Stimulated activated CD4-positive, alpha-beta T cell treated with anti-CD3 and anti-CD28 coated beads, Interleukin-1b, Interleukin-23, amount 100 ng/mL, for 48 hours (primary cell): ENCODE data around the gene ADAT3.
A peak's percentile ranks its signal among the peaks of the same experiment; 100 is the strongest.

Experiments used
- DNase-seq: peaks from one replicate; pipeline ENCODE4 v3.0.0-alpha.2; 2020

Gene ADAT3

DNA sequence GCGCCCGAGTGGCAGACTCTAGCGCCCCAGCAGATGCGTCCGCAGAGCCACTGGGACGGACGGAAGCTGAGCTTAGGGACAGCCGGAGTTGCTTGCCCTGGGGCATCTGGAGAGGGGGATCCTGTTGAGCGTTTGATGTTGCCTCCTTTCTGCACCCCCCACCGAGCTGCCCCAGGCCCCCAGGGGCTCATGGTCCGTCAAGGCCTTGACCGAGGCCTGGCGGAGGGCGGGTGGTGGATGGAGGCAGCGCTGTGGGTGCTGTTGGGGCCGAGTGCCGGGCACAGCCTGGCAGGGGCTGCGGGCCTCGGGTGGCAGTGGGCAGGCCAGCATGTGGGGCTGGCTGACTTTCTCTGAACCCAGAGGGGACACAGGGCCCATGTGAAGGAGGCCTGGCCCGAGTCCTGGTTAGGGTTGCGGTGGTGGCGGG, 38.5 kb downstream of the ADAT3 start:
- no peak for DNase-seq

DNA sequence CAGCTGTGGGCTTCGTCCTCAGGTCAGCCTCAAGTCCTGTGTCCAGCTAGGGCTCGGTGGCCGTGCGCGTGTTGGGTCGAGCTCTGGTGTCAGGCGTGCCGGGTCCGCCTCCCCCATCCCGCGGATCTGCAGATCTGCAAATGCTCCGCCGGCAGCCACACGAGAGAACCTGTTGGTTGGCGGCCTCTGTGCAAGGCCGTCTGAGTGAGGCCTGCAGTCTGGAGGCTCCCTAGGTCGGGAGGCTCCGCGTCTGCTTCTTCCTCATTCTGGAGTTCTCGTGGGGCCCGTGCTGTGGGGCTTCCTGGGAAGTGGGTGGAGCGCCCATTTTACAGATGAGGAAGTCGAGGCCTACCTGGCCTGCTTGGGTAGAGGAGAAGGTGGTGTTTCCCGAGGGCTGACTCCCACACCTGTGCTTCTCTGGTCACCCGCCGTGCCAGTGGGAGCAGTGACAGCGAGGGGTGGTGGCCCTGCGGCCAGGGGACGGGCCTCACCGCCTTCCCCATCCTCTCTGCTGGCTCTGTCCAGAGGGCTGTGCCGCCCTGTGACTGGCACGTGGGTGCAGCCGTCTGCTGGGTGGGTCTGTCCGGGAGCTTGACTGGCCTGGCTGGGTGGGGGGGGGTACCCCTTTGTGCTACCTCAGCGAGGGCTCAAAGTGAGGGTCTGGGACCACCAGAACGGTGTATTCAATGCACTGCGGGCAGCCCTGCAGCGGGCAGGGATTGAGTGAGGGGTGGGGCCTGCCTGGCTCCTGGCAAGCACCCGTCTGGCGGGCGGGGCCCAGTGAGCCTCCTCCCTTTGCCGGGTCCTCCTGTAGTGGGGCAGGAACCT, 39.1 kb downstream of the ADAT3 start:
- no peak for DNase-seq

DNA sequence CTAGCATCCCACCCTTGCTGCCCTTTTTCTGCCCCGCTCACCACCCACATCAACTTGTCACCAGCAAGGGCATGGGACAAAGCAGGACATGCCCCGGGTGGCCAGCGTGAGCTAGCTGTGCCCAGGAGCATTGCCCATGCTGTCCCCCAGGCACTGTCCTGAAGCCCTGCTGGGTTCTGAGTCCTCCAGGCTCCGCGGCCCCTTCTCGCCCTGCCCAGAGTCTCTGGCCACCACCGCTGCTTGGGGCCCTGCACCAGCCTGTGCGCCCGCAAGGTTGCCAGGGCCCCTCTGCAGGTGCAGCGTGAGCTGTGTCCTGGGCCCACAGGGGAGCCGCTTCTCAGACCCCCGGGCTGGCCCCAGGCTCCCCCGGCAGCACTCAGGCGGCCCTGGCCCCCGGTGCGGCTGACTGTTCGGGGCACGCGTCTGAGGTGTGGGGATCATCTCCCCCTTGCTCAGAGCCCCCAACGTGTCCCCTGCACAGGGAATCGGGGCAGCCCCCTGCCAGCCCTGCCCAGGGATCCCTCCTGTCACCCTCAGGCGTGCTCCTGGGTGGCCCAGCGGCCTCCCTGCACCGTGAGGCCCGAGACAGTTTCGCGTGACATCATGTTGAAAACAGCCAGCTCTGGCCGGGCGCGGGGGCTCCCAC, 39.8 kb downstream of the ADAT3 start:
- DNase-seq: no peak

- DNase-seq: peak; percentile 29
Observed at GRCh38 chr19:1945899-1946298, 40.7 kb downstream of the ADAT3 start.

DNA sequence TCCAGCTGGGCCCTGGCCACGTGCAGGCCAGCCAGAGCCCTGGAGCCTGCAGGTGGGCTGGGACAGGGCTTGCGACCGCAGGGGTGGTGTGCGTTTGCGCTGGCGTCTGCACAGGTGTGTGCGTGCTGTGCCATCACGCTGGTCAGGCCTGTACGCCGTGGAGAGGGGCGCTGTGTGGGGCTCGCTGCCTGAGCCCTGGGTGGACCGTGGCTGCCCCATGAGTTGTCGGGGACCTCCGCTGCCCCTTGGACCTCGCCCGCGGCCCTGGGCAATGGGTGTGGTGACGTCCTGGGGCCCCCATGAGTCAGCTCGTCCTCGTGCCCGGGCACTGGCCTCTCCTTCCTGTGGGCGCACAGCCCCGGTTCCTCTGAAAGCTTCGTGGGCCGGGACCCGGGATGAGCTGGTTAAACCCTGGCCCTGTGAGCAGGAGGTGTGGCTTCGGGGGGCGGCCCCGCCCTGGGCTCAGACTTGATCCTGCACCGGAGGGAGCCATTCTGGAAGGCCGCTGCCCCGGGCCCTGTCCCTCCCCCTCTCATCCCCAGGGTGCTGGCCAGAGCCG, 42.5 kb downstream of the ADAT3 start:
- DNase-seq: no peak

- DNase-seq: no peak
Observed at GRCh38 chr19:1949304-1950101, 44.3 kb downstream of the ADAT3 start.

DNA sequence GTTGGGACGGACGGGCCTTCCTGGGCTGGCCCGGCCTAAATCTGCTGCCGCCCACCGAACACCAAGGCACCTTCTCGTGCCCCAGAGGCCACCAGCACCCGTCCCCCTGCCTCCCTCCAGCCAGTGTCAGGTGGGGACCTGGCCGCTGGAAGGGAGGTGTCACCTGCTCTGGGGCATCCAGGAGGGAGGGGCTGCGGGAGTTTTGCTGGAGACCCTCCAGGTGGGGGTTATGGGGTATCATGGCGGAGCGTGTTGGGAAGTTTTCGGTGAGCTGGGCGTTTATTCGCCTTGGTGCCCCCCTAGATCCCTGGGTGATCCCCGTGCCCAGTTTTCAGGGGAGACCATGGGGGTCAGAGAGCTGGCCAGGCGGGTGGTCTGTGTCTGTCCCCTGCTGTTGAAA, 45.4 kb downstream of the ADAT3 start:
- DNase-seq: no peak

GRCh38 chr19:1952635-1953034, 47.4 kb downstream of the ADAT3 start:
- DNase-seq: no peak

DNA sequence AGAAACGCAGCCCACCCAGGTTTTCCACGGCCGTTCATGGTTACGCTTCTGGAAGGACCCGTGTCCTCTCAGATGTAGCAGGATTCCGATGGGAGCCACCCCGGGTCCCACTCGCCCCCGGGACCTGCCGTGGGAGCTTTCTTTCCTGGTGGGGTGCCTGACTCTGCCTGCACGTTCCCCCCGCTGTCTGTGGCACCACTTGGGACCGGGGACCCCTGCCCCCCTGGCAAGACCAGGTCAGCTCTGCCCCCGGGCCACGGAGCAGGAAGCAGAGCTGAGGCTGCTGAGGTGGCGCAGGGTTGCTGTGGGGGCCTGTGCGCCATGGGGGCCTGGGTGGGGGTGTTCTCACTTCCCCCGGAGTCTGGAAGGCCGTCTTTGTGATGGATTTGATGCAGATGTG, 47.8 kb downstream of the ADAT3 start:
- DNase-seq: no peak

GRCh38 chr19:1953441-1954094, 48.4 kb downstream of the ADAT3 start:
- DNase-seq: no peak

GRCh38 chr19:1954532-1954933, 49.3 kb downstream of the ADAT3 start:
- no peak for DNase-seq

- DNase-seq: no peak
Observed at GRCh38 chr19:1955171-1956121, 50.2 kb downstream of the ADAT3 start.

DNA sequence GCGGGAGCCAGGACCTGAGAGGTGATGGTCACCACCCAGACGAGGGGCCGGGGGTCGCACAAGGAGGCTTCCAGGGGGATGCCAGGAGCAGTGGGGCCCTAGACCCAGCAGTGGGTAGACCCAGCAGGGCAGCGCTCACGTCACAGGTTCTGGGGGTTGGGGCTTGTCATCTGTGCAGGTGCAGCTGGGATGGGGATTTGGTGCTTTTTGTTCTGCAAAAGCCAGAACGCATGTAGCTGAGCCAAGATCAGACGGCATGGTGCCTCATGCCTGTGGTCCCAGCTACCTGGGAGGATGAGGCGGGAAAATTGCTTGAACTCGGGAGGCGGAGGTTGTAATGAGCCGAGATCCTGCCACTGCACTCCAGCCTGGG, 50.9 kb downstream of the ADAT3 start:
- DNase-seq: no peak

DNA sequence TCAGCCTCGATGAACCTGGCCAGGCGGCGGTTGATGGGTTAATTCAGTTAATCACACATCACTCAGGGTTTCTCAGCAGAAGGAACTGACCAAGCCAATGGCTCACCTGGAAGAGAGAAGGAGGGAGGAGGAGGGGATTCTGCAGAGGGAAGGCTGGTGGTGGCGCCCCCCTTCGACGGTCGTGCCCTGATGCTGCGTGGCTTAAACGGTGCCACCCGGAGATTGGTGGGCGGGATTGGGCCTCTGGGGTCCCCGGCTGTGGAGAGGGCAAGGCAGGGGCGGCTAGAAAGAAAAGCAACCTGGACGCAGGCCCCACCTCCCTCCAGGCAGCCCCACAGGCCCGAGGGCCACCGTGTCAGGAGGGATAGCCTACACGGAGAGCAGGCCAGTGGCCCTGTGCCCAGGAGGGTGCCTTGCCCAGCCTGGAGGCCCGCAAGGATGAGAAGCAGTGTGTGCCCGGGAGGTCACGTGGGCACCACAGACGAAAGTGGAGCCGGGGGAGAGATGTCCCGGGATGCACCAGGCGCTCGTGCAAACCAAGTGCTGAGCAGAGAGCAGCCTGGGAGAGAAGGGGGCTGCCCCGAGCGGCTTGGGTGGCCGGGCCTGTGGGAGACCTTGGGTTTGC, 51.8 kb downstream of the ADAT3 start:
- no peak for DNase-seq

- DNase-seq: no peak
Observed at GRCh38 chr19:1957562-1958248, 52.5 kb downstream of the ADAT3 start.

DNA sequence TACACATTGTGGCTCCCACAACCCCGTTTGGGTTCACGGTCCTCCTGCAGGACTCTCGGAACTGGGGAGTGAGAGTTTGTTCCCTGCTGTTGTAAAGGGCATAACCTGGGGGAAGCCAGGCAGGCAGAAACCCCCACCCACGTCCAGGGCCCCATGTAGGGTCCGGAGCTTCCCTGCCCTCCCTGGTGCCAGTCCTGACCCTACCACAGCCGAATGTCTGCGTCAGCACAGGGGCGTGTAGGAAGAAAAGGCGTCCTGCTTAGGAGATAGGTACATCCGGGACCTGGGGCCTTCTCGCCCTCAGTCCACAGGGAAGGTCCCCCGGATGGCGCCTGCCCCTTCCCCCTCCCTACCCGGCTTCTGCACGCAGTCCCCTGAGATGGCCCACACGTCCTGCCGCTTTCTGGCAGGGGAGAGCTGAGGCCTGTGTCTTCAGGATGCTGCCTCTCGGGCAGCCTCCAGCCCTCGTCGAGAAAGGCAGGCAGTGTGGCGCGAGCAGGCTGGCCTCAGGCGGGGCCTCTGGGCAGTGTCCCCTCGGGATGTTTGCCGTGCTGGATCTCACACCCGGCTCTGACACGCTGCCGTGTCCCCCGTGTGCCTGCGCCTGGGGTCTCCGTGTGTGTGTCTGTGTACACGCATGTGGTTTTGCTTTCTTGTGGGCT, 54.9 kb downstream of the ADAT3 start:
- no peak for DNase-seq

GRCh38 chr19:1961000-1961883, 56.0 kb downstream of the ADAT3 start:
- no peak for DNase-seq

- no peak for DNase-seq
Observed at GRCh38 chr19:1962674-1963073, 57.5 kb downstream of the ADAT3 start.
